Measurements from ENCODE around the gene RPL10.

RPL10 gene

GRCh38 chrX:154397888-154398667 is at the start of gene RPL10:
TSS of gene RPL10 (plus strand) at chrX:154398377. CDS start at chrX:154398520, 143 bp downstream.
- peak; percentile 97 for DNase-seq

GRCh38 chrX:154348646-154349358 is 49.4 kb upstream of the RPL10 start:
- no peak for DNase-seq

- DNase-seq = no peak
Measured at GRCh38 chrX:154349359-154349935, 48.7 kb upstream of the RPL10 start.

- DNase-seq = no peak
Measured at GRCh38 chrX:154349979-154350378, 48.2 kb upstream of the RPL10 start.

- DNase-seq = no peak
Measured at GRCh38 chrX:154350429-154351182, 47.6 kb upstream of the RPL10 start.

- DNase-seq = no peak
Measured at GRCh38 chrX:154351183-154352011, 46.8 kb upstream of the RPL10 start.

GRCh38 chrX:154352012-154352401 is 46.2 kb upstream of the RPL10 start:
- DNase-seq = no peak

GRCh38 chrX:154352466-154352865 is 45.7 kb upstream of the RPL10 start:
- DNase-seq = no peak

- no peak for DNase-seq
Measured at GRCh38 chrX:154353172-154353843, 44.9 kb upstream of the RPL10 start.

- no peak for DNase-seq
Measured at GRCh38 chrX:154354013-154354412, 44.2 kb upstream of the RPL10 start.

- no peak for DNase-seq
Measured at GRCh38 chrX:154354516-154354915, 43.7 kb upstream of the RPL10 start.

- DNase-seq = no peak
Measured at GRCh38 chrX:154355094-154355775, 42.9 kb upstream of the RPL10 start.

- DNase-seq = no peak
Measured at GRCh38 chrX:154355776-154356140, 42.4 kb upstream of the RPL10 start.

GRCh38 chrX:154356596-154356995 is 41.6 kb upstream of the RPL10 start:
- DNase-seq = no peak

GRCh38 chrX:154357205-154357604 is 41.0 kb upstream of the RPL10 start:
- no peak for DNase-seq

GRCh38 chrX:154358011-154358410 is 40.2 kb upstream of the RPL10 start:
- DNase-seq = no peak

GRCh38 chrX:154358829-154359228 is 39.3 kb upstream of the RPL10 start:
- no peak for DNase-seq

GRCh38 chrX:154359362-154360154 is 38.6 kb upstream of the RPL10 start:
- DNase-seq = no peak

GRCh38 chrX:154360155-154360713 is 37.9 kb upstream of the RPL10 start:
- DNase-seq = no peak

Measured in NCI-H774 (cell line).